HUES64 (cell line): ENCODE measurements around the gene ERMARD.
"Not testable (repeated sequence)": the region's sequence is repeated elsewhere in the genome, so short reads cannot be mapped to it uniquely, and the experiment has no call there.

ENCODE experiments used
- H3K27ac ChIP-seq: 2 replicates; pipeline ENCODE4 v1.7.0; 2013; ENCODE audit warnings: low read depth, low read length, inconsistent platforms
- H3K27me3 ChIP-seq: 2 replicates; pipeline ENCODE4 v1.6.1; 2013; ENCODE audit warnings: mild to moderate bottlenecking, low read length; ENCODE audit not compliant: insufficient read depth
- H3K36me3 ChIP-seq: 2 replicates; pipeline ENCODE4 v1.6.1; 2013; ENCODE audit warnings: mild to moderate bottlenecking, low read length; ENCODE audit not compliant: insufficient read depth
- H3K4me1 ChIP-seq: 2 replicates; pipeline ENCODE4 v1.6.1; 2013; ENCODE audit warnings: mild to moderate bottlenecking, low read length, moderate library complexity; ENCODE audit not compliant: insufficient read depth
- H3K4me3 ChIP-seq: 2 replicates; pipeline ENCODE4 v1.5.1; 2013; ENCODE audit warnings: mild to moderate bottlenecking, low read length, moderate library complexity
- H3K9ac ChIP-seq: 2 replicates; pipeline ENCODE4 v1.6.1; 2013; ENCODE audit warnings: mild to moderate bottlenecking, low read depth, low read length
- H3K9me3 ChIP-seq: 2 replicates; pipeline ENCODE4 v1.6.1; 2013; ENCODE audit warnings: low read depth, low read length; ENCODE audit not compliant: insufficient read depth
- WGBS: fragments of 150-250, 120-280 bp; methylation state at CpG from one replicate; pipeline ENCODE4 v1.1.7; 2013; ENCODE audit warnings: missing lambda C conversion rate; 5-methylcytosine and 5-hydroxymethylcytosine counted together

ERMARD gene

GRCh38 chr6:169738976-169739529 lies 12.4 kb upstream of the ERMARD start:
- Histone ChIP-seq H3K36me3 (no peaks in the 10 kb centered on the region), H3K4me3 (no peak overlapping the region), H3K9me3 (no peaks in the 10 kb centered on the region), H3K9ac (no peak overlapping the region), H3K4me1 (0 out of 2 replicates have a peak, but pooled peaks cover 6% of the 10 kb centered on the region), H3K27me3 (peaks cover 2% of the 10 kb centered on the region; the same call in 1 of the 2 replicates), H3K27ac (no peak overlapping the region)
- 97% methylated on average over 2 of the region's 2 CpGs for WGBS

GRCh38 chr6:169741344-169741743 lies 10.1 kb upstream of the ERMARD start:
- Histone ChIP-seq H3K9ac (no peak overlapping the region), H3K27ac (no peak overlapping the region), H3K4me3 (no peak overlapping the region), H3K36me3 (no peaks in the 10 kb centered on the region), H3K9me3 (no peaks in the 10 kb centered on the region), H3K4me1 (0 out of 2 replicates have a peak, but pooled peaks cover 6% of the 10 kb centered on the region), H3K27me3 (peaks cover 8% of the 10 kb centered on the region; the same call in 1 of the 2 replicates)

GRCh38 chr6:169745405-169745804 lies 6.0 kb upstream of the ERMARD start:
- WGBS = 93% methylated on average over 3 of the region's 3 CpGs

GRCh38 chr6:169746556-169746955 lies 4.9 kb upstream of the ERMARD start:
- Histone ChIP-seq H3K27ac (no peak overlapping the region), H3K27me3 (peaks cover 8% of the 10 kb centered on the region; the same call in 1 of the 2 replicates), H3K36me3 (no peaks in the 10 kb centered on the region), H3K4me1 (peaks cover 11% of the 10 kb centered on the region; the same call in 1 of the 2 replicates), H3K9me3 (no peaks in the 10 kb centered on the region), H3K4me3 (no peak overlapping the region), H3K9ac (no peak overlapping the region)
- WGBS = 79% methylated on average over 1 of the region's 1 CpG

More at GRCh38 chr6:169745405-169745804, 6.0 kb upstream of the ERMARD start:
- Histone ChIP-seq H3K4me1 (peaks cover 9% of the 10 kb centered on the region; the same call in 1 of the 2 replicates), H3K9ac (no peak overlapping the region), H3K27ac (no peak overlapping the region), H3K4me3 (no peak overlapping the region), H3K36me3 (no peaks in the 10 kb centered on the region), H3K27me3 (peaks cover 8% of the 10 kb centered on the region; the same call in 1 of the 2 replicates), H3K9me3 (no peaks in the 10 kb centered on the region)

DNA sequence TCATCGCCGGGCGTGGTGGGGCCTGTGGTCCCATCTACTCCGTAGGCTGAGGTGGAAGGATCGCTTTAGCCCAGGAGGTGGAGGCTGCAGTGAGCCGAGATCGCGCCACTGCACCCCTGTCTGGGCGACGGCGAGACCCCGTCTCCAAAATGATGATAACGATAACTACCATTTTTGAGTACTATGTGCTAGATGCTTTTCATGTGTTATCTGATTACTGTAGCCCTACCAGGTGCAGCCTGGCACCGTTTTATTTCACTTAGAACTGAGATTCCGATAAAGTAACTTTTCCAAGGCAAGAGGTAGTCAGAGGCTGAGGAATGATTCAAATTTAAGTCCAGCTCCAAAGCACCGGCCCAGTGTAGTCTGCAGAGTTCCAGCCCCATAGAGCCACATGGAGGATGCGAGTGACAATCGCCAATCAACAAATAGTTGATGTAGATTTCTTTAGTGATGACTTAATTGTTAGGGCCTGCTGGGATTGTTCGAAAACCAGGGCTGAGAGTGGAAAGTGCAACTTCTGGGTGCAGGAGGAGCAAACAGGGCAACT lies 727 bp downstream of the ERMARD start:
- peak overlapping the region; percentile 93 for H3K4me3 ChIP-seq
- H3K9ac ChIP-seq = peak overlapping the region; percentile 96
- WGBS = 10% methylated on average over 19 of the region's 19 CpGs
- peaks cover 26% of the 10 kb centered on the region for H3K4me1 ChIP-seq
- peak overlapping the region; percentile 99 for H3K27ac ChIP-seq
- H3K36me3 ChIP-seq = peaks cover 8% of the 10 kb centered on the region; the same call in 1 of the 2 replicates
- no peaks in the 10 kb centered on the region for H3K27me3 ChIP-seq
- H3K9me3 ChIP-seq = no peaks in the 10 kb centered on the region

DNA sequence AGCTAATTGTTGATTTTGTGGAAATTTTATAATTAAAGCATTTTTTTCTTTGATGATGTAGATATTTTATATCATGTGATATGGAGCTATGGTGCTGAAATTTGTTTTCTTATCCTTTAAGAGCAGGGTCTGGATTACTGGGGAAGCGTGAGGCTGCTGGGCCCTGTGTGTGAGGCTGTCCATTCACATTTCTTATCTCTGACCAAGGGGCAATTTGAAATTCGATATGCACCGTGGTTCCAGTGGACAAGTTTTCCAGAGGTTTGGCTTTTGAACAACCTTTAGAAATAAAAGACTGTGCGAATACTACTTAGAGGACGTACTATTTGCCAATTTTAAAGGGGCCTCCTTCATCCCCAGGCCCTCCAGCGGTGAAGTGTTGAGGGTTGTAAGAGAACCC lies 3.7 kb downstream of the ERMARD start:
- 96% methylated on average over 6 of the region's 6 CpGs for WGBS
- H3K9ac ChIP-seq = no peak overlapping the region
- peaks cover 36% of the 10 kb centered on the region for H3K36me3 ChIP-seq
- H3K27ac ChIP-seq = no peak overlapping the region
- H3K9me3 ChIP-seq = no peaks in the 10 kb centered on the region
- no peaks in the 10 kb centered on the region for H3K27me3 ChIP-seq
- no peak overlapping the region for H3K4me3 ChIP-seq
- H3K4me1 ChIP-seq = peaks cover 20% of the 10 kb centered on the region

GRCh38 chr6:169763308-169763707 lies 11.9 kb downstream of the ERMARD start:
- Histone ChIP-seq H3K27me3 (no peaks in the 10 kb centered on the region), H3K9me3 (no peaks in the 10 kb centered on the region), H3K27ac (no peak overlapping the region), H3K4me1 (no peaks in the 10 kb centered on the region), H3K4me3 (no peak overlapping the region), H3K9ac (no peak overlapping the region), H3K36me3 (peaks cover 51% of the 10 kb centered on the region)
- 93% methylated on average over 10 of the region's 10 CpGs for WGBS

DNA sequence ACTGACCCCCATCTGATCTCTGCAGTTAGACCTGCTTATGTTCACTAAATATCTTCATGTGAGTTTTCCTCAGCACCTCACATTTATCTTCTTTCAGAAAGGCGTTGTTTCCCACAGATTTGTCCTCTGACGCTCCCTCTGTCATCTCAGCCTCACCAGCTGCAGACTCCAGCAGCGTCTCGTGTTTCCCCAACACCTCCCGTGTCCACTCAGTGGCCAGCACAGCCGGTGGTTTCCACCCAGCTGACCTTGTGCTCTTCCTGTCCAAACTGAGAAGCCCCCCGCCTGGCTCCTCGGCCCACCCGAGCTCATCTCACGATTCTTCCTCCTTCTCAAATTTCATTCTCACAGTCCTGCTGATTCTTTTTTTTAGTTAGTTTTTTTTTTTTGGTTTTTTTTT lies 12.5 kb downstream of the ERMARD start:
- H3K27ac ChIP-seq = no peak overlapping the region
- no peak overlapping the region for H3K9ac ChIP-seq
- H3K9me3 ChIP-seq = no peaks in the 10 kb centered on the region
- H3K27me3 ChIP-seq = no peaks in the 10 kb centered on the region
- peaks cover 47% of the 10 kb centered on the region for H3K36me3 ChIP-seq
- WGBS = 89% methylated on average over 10 of the region's 10 CpGs
- H3K4me3 ChIP-seq = no peak overlapping the region
- H3K4me1 ChIP-seq = no peaks in the 10 kb centered on the region

- H3K27ac ChIP-seq, H3K9ac ChIP-seq, H3K4me3 ChIP-seq, H3K4me1 ChIP-seq, H3K27me3 ChIP-seq, H3K9me3 ChIP-seq: not testable (repeated sequence)
- peaks cover 32% of the 10 kb centered on the region for H3K36me3 ChIP-seq
- 97% methylated on average over 10 of the region's 10 CpGs for WGBS
Measured at GRCh38 chr6:169765789-169766188, 14.4 kb downstream of the ERMARD start.

- no peak overlapping the region for H3K9ac ChIP-seq
- no peaks in the 10 kb centered on the region for H3K9me3 ChIP-seq
- 93% methylated on average over 5 of the region's 5 CpGs for WGBS
- no peak overlapping the region for H3K4me3 ChIP-seq
- no peaks in the 10 kb centered on the region for H3K27me3 ChIP-seq
- peaks cover 29% of the 10 kb centered on the region for H3K36me3 ChIP-seq
- H3K27ac ChIP-seq = no peak overlapping the region
- H3K4me1 ChIP-seq = no peaks in the 10 kb centered on the region
Measured at GRCh38 chr6:169766232-169766631, 14.8 kb downstream of the ERMARD start.

DNA sequence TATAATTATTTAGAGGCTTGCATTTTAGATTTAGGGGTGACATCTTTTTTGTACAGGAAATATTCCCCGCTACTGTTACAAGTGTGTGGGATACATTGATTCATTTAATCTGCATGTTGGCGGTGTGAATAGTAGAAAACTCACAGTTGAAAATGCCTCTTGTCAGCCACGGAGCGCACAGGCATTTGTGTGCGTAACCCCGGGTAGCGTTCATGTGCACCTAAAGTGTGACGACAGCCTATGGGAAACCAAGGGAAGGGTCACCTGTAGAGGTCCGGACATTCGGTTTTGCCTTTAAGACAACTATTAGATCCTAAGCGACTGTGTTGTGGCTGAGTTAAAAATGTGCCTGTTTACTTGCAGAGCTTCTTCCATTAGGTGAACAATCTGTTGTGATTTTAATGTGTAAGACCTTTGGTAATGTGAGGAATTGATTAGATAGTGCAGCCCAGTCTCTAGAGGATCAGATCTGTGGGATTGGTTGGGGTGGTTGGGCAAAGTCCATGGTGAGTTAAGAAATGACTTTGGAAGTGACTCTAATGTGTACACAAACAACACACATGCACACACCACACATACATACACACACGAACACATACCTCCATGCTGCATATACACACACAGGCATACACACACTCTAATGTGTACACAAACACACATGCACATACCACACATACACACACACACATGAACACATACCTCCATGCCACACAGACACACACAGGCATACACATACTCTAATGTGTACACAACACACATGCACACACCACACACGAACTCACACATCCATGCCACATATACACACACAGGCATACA lies 15.7 kb downstream of the ERMARD start:
- H3K9me3 ChIP-seq = no peaks in the 10 kb centered on the region
- H3K36me3 ChIP-seq = peaks cover 32% of the 10 kb centered on the region
- H3K4me1 ChIP-seq = no peaks in the 10 kb centered on the region
- no peak overlapping the region for H3K9ac ChIP-seq
- no peaks in the 10 kb centered on the region for H3K27me3 ChIP-seq
- 96% methylated on average over 13 of the region's 13 CpGs for WGBS
- H3K4me3 ChIP-seq = no peak overlapping the region
- H3K27ac ChIP-seq = no peak overlapping the region
